GM18951 (cell line): ENCODE measurements around the gene ANKRD23.
A peak's percentile ranks its signal among the peaks of the same experiment; 100 is the strongest.

Experiments used
- POLR2A ChIP-seq: IDR thresholded peaks from 4 replicates; pipeline ENCODE4 v1.6.1; 2011; ENCODE audit warnings: mild to moderate bottlenecking; ENCODE audit not compliant: insufficient read length, insufficient read depth; ENCODE audit errors: extremely low read depth
- in situ Hi-C: fragments of 300-500 bp; cut with MboI; formaldehyde crosslinking; loops from one replicate; pipeline ENCODE4 v1.12.0; 2022; ENCODE audit warnings: low sequenced_read_pairs, mixed read lengths, inconsistent platforms; ENCODE audit not compliant: unreplicated experiment

Gene ANKRD23

GRCh38 chr2:96873651-96874096 is 29.9 kb upstream of the ANKRD23 start:
- in situ Hi-C loops, result no loop called here

GRCh38 chr2:96872591-96873349 is 28.9 kb upstream of the ANKRD23 start:
- in situ Hi-C loops, result no loop called here

More at GRCh38 chr2:96873651-96874096, 29.9 kb upstream of the ANKRD23 start:
- no peak for TF ChIP-seq POLR2A

GRCh38 chr2:96870626-96871255 is 26.9 kb upstream of the ANKRD23 start:
- in situ Hi-C loops, result no loop called here
- no peak for TF ChIP-seq POLR2A

More at GRCh38 chr2:96872591-96873349, 28.9 kb upstream of the ANKRD23 start:
- TF ChIP-seq POLR2A, result no peak

- TF ChIP-seq POLR2A, result peak; percentile 51
- in situ Hi-C loops, result no loop called here
These were observed 26.2 kb upstream of the ANKRD23 start, which contains the start of gene SEMA4C for GRCh38 chr2:96869822-96870625. TSS of gene SEMA4C (minus strand) at chr2:96870080. CDS start at chr2:96867886, 2,194 bp downstream.

GRCh38 chr2:96869281-96869821 is 25.5 kb upstream of the ANKRD23 start:
- in situ Hi-C loops, result no loop called here

GRCh38 chr2:96868555-96869280 is 24.9 kb upstream of the ANKRD23 start:
- in situ Hi-C loops, result no loop called here
- TF ChIP-seq POLR2A, result peak; percentile 78

More at GRCh38 chr2:96869281-96869821, 25.5 kb upstream of the ANKRD23 start:
- TF ChIP-seq POLR2A, result no peak

- in situ Hi-C loops, result no loop called here
- no peak for TF ChIP-seq POLR2A
These were observed 24.1 kb upstream of the ANKRD23 start for GRCh38 chr2:96867756-96868554.

- in situ Hi-C loops, result no loop called here
- no peak for TF ChIP-seq POLR2A
These were observed 23.4 kb upstream of the ANKRD23 start for GRCh38 chr2:96866986-96867755.

GRCh38 chr2:96866586-96866985 is 22.8 kb upstream of the ANKRD23 start:
- in situ Hi-C loops, result no loop called here
- TF ChIP-seq POLR2A, result no peak

- in situ Hi-C loops, result no loop called here
These were observed 22.3 kb upstream of the ANKRD23 start for GRCh38 chr2:96866149-96866548.

GRCh38 chr2:96865654-96866053 is 21.8 kb upstream of the ANKRD23 start:
- TF ChIP-seq POLR2A, result no peak
- in situ Hi-C loops, result no loop called here

More at GRCh38 chr2:96866149-96866548, 22.3 kb upstream of the ANKRD23 start:
- no peak for TF ChIP-seq POLR2A
